ENCODE measurements around the gene BAD. TPM values are rescaled to one million over a fixed set of nuclear protein-coding genes. Genes with fewer than 3 reads are reported as not detected.
A peak's percentile ranks its signal among the peaks of the same experiment; 100 is the strongest.

Gene BAD
- total and polyA plus RNA-seq, 10 donors, result 27.0 to 67.3 (median 40.4) TPM

GRCh38 chr11:64330888-64331287 lies 46.4 kb upstream of the BAD start:
- intact Hi-C loops (cut with DNase I; ENCODE audit: low total_unique reads), result no loop called here
- WGBS, 5 donors, result 84 to 93% (median 90%) methylated on average over 11 of the region's 11 CpGs

GRCh38 chr11:64327993-64328392 lies 43.5 kb upstream of the BAD start:
- no peak for TF ChIP-seq POLR2AphosphoS5 (IDR thresholded peaks at IDR 0.05)
- TF ChIP-seq POLR2A (IDR thresholded peaks at IDR 0.05), result no peak
- no peak for TF ChIP-seq CTCF (IDR thresholded peaks at IDR 0.05 in 8 of 11, conservative IDR thresholded peaks at IDR 0.05 in 3 of 11)
- H3K4me1 ChIP-seq, result peaks cover 9 to 52% (median 20%) of the 10 kb centered on the region in 6 donors
- WGBS, 5 donors, result 82 to 94% (median 91%) methylated on average over 3 of the region's 3 CpGs
- H3K27ac ChIP-seq, result no peak overlapping the region
- H3K27me3 ChIP-seq (replicated peaks in 1 of 7), result no peaks in the 10 kb centered on the region
- H3K36me3 ChIP-seq, result peaks cover 0 to 6% (median under 1%) of the 10 kb centered on the region in 6 donors
- H3K4me3 ChIP-seq, result no peak overlapping the region
- peaks cover 0 to 6% (median 0%) of the 10 kb centered on the region in 8 donors for H3K9me3 ChIP-seq
- intact Hi-C loops (cut with DNase I; ENCODE audit: low total_unique reads), result no loop called here
- DNase-seq, result no peak

More at GRCh38 chr11:64330888-64331287, 46.4 kb upstream of the BAD start:
- peaks cover 9 to 59% (median 31%) of the 10 kb centered on the region in 6 donors for H3K4me1 ChIP-seq
- no peak for TF ChIP-seq CTCF (IDR thresholded peaks at IDR 0.05 in 8 of 11, conservative IDR thresholded peaks at IDR 0.05 in 3 of 11)
- TF ChIP-seq POLR2AphosphoS5 (IDR thresholded peaks at IDR 0.05), result peak in 1 of 3 donors; percentile 9
- H3K9me3 ChIP-seq, result peaks cover 0 to 6% (median 0%) of the 10 kb centered on the region in 8 donors
- DNase-seq, result no peak
- peak overlapping the region in 3 of 8 donors; percentile 53 to 78 (median 56) for H3K27ac ChIP-seq
- H3K4me3 ChIP-seq, result no peak overlapping the region
- H3K36me3 ChIP-seq, result no peaks in the 10 kb centered on the region
- H3K27me3 ChIP-seq (replicated peaks in 1 of 7), result no peaks in the 10 kb centered on the region

GRCh38 chr11:64327375-64327774 lies 42.9 kb upstream of the BAD start:
- H3K36me3 ChIP-seq, result peaks cover 0 to 12% (median 6%) of the 10 kb centered on the region in 6 donors
- no peaks in the 10 kb centered on the region for H3K27me3 ChIP-seq (replicated peaks in 1 of 7)
- no peak overlapping the region for H3K4me3 ChIP-seq
- H3K27ac ChIP-seq, result no peak overlapping the region
- TF ChIP-seq POLR2A (IDR thresholded peaks at IDR 0.05), result no peak
- no peak for TF ChIP-seq CTCF (IDR thresholded peaks at IDR 0.05 in 8 of 11, conservative IDR thresholded peaks at IDR 0.05 in 3 of 11)
- no peak for TF ChIP-seq POLR2AphosphoS5 (IDR thresholded peaks at IDR 0.05)
- H3K4me1 ChIP-seq, result peaks cover 9 to 50% (median 18%) of the 10 kb centered on the region in 6 donors
- DNase-seq, result no peak
- peaks cover 0 to 6% (median 0%) of the 10 kb centered on the region in 8 donors for H3K9me3 ChIP-seq
- intact Hi-C loops (cut with DNase I; ENCODE audit: low total_unique reads), result no loop called here
- WGBS, 5 donors, result 89 to 94% (median 92%) methylated on average over 2 of the region's 2 CpGs

GRCh38 chr11:64324692-64325469 lies 40.4 kb upstream of the BAD start:
- no peak overlapping the region for H3K27ac ChIP-seq
- TF ChIP-seq POLR2A (IDR thresholded peaks at IDR 0.05) (no peak), CTCF (IDR thresholded peaks at IDR 0.05 in 8 of 11, conservative IDR thresholded peaks at IDR 0.05 in 3 of 11) (no peak)
- peaks cover 0 to 37% (median 18%) of the 10 kb centered on the region in 6 donors for H3K36me3 ChIP-seq
- no peaks in the 10 kb centered on the region for H3K27me3 ChIP-seq (replicated peaks in 1 of 7)
- H3K4me1 ChIP-seq, result peaks cover 0 to 34% (median 8%) of the 10 kb centered on the region in 6 donors
- intact Hi-C loops (cut with DNase I; ENCODE audit: low total_unique reads), result no loop called here
- no peak overlapping the region for H3K4me3 ChIP-seq
- no peak for DNase-seq
- H3K9me3 ChIP-seq, result peaks cover 0 to 6% (median 0%) of the 10 kb centered on the region in 8 donors
- 92 to 95% (median 95%) methylated on average over 11 of the region's 11 CpGs for WGBS, 5 donors

Data from spleen (tissue), 11 donors.